SK-N-MC (cell line): ENCODE results near the gene MED13L.

Experiments used
- FOXP2 ChIP-seq: optimal IDR thresholded peaks from 2 replicates; pipeline ENCODE3; 2011; ENCODE audit warnings: mild to moderate bottlenecking, moderate library complexity; ENCODE audit not compliant: insufficient read depth; ENCODE audit errors: extremely low read length, control extremely low read depth
- POLR2AphosphoS5 ChIP-seq: IDR thresholded peaks from 2 replicates; pipeline ENCODE4 v1.6.1; 2012; ENCODE audit warnings: mild to moderate bottlenecking, low read depth, low read length, borderline replicate concordance

DNA sequence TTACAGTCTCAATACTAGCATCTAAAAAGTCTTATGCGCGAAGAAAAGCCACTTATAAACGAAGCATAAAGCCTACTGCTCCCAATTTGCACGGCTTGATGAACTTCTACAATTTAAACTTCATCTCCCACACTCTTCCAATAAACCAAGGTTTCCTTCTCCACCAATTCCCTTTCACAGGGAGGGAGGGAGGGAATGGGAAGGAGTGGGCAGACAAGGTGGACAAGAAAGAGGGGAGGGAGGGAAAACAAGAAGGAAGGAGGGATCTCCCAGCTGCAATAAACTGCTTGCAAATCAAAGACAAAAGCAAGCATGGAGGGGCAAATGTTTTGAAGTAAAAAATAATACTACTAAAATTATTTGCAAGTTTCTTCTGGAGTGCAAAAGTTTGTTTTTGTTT is 64.5 kb downstream of the MED13L start:
- TF ChIP-seq POLR2AphosphoS5 (no peak), FOXP2 (no peak)
